ENCODE measurements around the gene OR2L2. TPM values are rescaled to one million over a fixed set of nuclear protein-coding genes. Genes with fewer than 3 reads are reported as not detected.
"Not testable (repeated sequence)": the region's sequence is repeated elsewhere in the genome, so short reads cannot be mapped to it uniquely, and the experiment has no call there.

Gene OR2L2
- total RNA-seq, 1 donor: not detected

DNA sequence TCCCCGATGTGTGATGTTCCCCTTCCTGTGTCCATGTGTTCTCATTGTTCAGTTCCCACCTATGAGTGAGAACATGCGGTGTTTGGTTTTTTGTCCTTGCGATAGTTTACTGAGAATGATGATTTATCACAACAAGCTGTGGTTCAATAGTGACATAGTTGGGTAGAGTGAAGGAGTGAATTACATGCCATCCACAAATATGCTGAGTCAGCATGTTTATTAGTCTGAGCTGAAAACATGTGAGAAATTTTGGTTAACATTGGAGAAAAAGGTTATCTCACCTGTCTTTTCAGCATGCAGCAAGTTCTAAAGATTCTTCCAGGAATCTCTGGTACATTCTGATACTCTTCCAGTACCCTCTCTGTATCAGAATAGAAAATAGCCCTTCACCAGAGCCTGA lies 35.7 kb downstream of the OR2L2 start:
- no peak for TF ChIP-seq CTCF (IDR thresholded peaks at IDR 0.05; ENCODE audit: insufficient read depth, low read length)
- H3K4me3 ChIP-seq (ENCODE audit: low read depth, low read length): no peak overlapping the region
- DNase-seq (ENCODE audit: low read depth): no peak

- not testable (repeated sequence) for DNase-seq (ENCODE audit: low read depth); H3K4me3 ChIP-seq (ENCODE audit: low read depth, low read length)
Measured at GRCh38 chr1:248083864-248084263, 54.0 kb downstream of the OR2L2 start.

Small RNA genes within 50 kb of the gene (small RNA-seq; reads per million reads assigned to genes)
- not detected for gene RF00019

Other genes starting within 250 kb of the OR2L2 start
- not detected in 2 replicates for gene OR14A16, start 206.0 kb upstream of the OR2L2 start, total RNA-seq (ENCODE audit: low replicate concordance)
- not detected in 2 replicates for gene OR11L1, start 188.2 kb upstream of the OR2L2 start, total RNA-seq (ENCODE audit: low replicate concordance)
- 0.09 and 3.0 TPM in 2 replicates for gene TRIM58, start 172.9 kb upstream of the OR2L2 start, total RNA-seq (ENCODE audit: low replicate concordance)
- gene OR2W3, start 134.5 kb upstream of the OR2L2 start, total RNA-seq (ENCODE audit: low replicate concordance): not detected in 2 replicates
- gene OR2T8, start 109.8 kb upstream of the OR2L2 start, total RNA-seq (ENCODE audit: low replicate concordance): not detected in 2 replicates
- not detected in 2 replicates for gene OR2AJ1, start 105.2 kb upstream of the OR2L2 start, total RNA-seq (ENCODE audit: low replicate concordance)
- gene OR2L8, start 81.2 kb upstream of the OR2L2 start, total RNA-seq (ENCODE audit: low replicate concordance): not detected in 2 replicates
- gene OR2AK2, start 64.8 kb upstream of the OR2L2 start, total RNA-seq (ENCODE audit: low replicate concordance): not detected in 2 replicates
- under 0.01 TPM in 1 of 2 replicates, not detected in the other for gene OR2L5, start 16.4 kb upstream of the OR2L2 start, total RNA-seq (ENCODE audit: low replicate concordance)
- gene OR2L3, start 16.8 kb downstream of the OR2L2 start, total RNA-seq (ENCODE audit: low replicate concordance): not detected in 2 replicates
- gene OR2L13, start 65.1 kb downstream of the OR2L2 start, total RNA-seq (ENCODE audit: low replicate concordance): not detected in 2 replicates
- not detected in 2 replicates for gene OR2M5, start 115.1 kb downstream of the OR2L2 start, total RNA-seq (ENCODE audit: low replicate concordance)
- not detected in 2 replicates for gene OR2M2, start 144.8 kb downstream of the OR2L2 start, total RNA-seq (ENCODE audit: low replicate concordance)
- gene OR2M3, start 167.2 kb downstream of the OR2L2 start, total RNA-seq (ENCODE audit: low replicate concordance): under 0.01 TPM in 1 of 2 replicates, not detected in the other
- not detected in 2 replicates for gene OR2M4, start 201.3 kb downstream of the OR2L2 start, total RNA-seq (ENCODE audit: low replicate concordance)
- not detected in 2 replicates for gene OR2T33, start 247.9 kb downstream of the OR2L2 start, total RNA-seq (ENCODE audit: low replicate concordance)

Data from fibroblast of the aortic adventitia (primary cell).